ENCODE data around the gene BTBD9. TPM values are rescaled to one million over a fixed set of nuclear protein-coding genes. Genes with fewer than 3 reads are reported as not detected.
"Not testable (repeated sequence)": the region's sequence is repeated elsewhere in the genome, so short reads cannot be mapped to it uniquely, and the experiment has no call there.

BTBD9 gene
- total RNA-seq, 4 donors from 2014 or later = 15.4 to 50.0 (median 21.9) TPM

DNA sequence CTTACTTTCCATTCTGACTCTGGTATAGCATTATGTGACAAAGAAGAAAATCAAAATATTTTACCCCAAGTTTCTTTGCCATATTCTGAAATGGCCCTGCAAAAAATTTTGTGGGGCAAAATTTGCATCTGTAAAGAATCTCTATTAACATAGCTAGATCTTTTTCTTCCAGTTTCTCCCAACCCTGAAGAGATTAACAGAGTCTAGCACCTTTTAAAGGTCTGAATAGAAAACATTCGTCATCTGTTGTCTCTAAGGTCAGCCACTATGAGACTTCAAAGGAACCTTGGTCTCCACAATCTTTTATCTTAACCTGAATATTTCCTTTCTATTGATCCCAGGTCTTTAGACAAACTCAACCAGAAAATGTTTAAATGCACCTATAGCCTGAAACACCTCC lies 205.7 kb downstream of the BTBD9 start:
- Histone ChIP-seq H3K27me3 (no peaks in the 10 kb centered on the region), H3K27ac (no peak overlapping the region), H3K4me3 (no peak overlapping the region), H3K4me1 (no peaks in the 10 kb centered on the region), H3K36me3 (no peaks in the 10 kb centered on the region), H3K9me3 (no peaks in the 10 kb centered on the region)
- TF ChIP-seq POLR2AphosphoS5 (IDR thresholded peaks at IDR 0.05) (no peak), POLR2A (IDR thresholded peaks at IDR 0.05) (no peak), CTCF (IDR thresholded peaks at IDR 0.05) (no peak), EP300 (IDR thresholded peaks at IDR 0.05) (no peak)
- 100% methylated on average over 1 of the region's 1 CpG for WGBS
- no peak for DNase-seq (ENCODE audit: low spot score in 2 of 2)

DNA sequence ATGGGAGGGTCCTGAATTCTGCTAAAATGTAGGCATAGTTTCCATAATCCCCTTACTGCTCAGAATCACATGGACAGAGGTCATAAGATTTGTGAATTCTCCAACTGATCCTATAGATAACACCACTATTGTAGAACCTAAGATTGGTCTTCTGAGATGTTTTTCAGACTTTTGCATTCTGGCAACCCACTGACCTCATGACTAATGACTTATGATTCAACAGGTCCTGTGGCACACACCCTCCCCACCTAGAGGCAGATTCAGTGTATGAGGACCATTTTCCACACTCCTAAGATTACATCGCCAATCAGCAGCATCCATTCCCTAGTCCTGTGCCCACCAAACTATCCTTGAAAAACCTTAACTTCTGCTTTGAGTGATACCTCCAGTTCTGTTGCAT lies 207.2 kb downstream of the BTBD9 start:
- Histone ChIP-seq H3K36me3 (no peaks in the 10 kb centered on the region), H3K27me3 (no peaks in the 10 kb centered on the region), H3K4me3 (no peak overlapping the region), H3K27ac (no peak overlapping the region), H3K4me1 (no peaks in the 10 kb centered on the region), H3K9me3 (no peaks in the 10 kb centered on the region)
- 100% methylated on average over 1 of the region's 1 CpG for WGBS
- no peak for TF ChIP-seq POLR2A (IDR thresholded peaks at IDR 0.05)
- no peak for TF ChIP-seq EP300 (IDR thresholded peaks at IDR 0.05)
- TF ChIP-seq CTCF (IDR thresholded peaks at IDR 0.05) = no peak
- no peak for TF ChIP-seq POLR2AphosphoS5 (IDR thresholded peaks at IDR 0.05)
- no peak for DNase-seq (ENCODE audit: low spot score in 2 of 2)

DNA sequence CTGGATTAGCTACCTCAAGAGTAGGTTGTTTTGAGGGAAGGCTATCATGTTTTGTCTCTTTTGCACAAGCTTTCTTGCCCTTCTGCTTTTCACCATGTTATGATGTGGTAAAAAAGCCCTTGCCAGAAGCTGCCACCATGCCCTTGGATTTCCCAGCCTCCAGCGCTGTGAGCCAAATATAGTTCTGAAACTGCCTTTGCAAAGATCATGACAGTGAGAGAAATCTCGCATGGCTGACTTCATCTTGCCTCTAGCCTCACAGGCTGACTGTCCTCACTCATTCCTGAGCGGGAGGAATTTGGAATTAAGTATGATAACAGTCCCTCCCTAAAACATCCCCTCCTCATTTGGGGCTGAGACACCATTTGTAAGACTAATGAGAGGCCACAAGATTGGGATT lies 207.7 kb downstream of the BTBD9 start:
- Histone ChIP-seq H3K4me3 (no peak overlapping the region), H3K27me3 (no peaks in the 10 kb centered on the region), H3K4me1 (no peaks in the 10 kb centered on the region), H3K9me3 (no peaks in the 10 kb centered on the region), H3K36me3 (no peaks in the 10 kb centered on the region), H3K27ac (no peak overlapping the region)
- WGBS = 96% methylated on average over 3 of the region's 3 CpGs
- TF ChIP-seq EP300 (IDR thresholded peaks at IDR 0.05) (no peak), POLR2AphosphoS5 (IDR thresholded peaks at IDR 0.05) (no peak), POLR2A (IDR thresholded peaks at IDR 0.05) (no peak), CTCF (IDR thresholded peaks at IDR 0.05) (no peak)
- no peak for DNase-seq (ENCODE audit: low spot score in 2 of 2)

- Histone ChIP-seq H3K27me3 (no peaks in the 10 kb centered on the region), H3K4me3 (no peak overlapping the region), H3K27ac (no peak overlapping the region), H3K9me3 (no peaks in the 10 kb centered on the region), H3K4me1 (no peaks in the 10 kb centered on the region), H3K36me3 (no peaks in the 10 kb centered on the region)
- TF ChIP-seq POLR2AphosphoS5 (IDR thresholded peaks at IDR 0.05) = no peak
- TF ChIP-seq POLR2A (IDR thresholded peaks at IDR 0.05) = no peak
- TF ChIP-seq CTCF (IDR thresholded peaks at IDR 0.05) = no peak
- no peak for TF ChIP-seq EP300 (IDR thresholded peaks at IDR 0.05)
- DNase-seq (ENCODE audit: low spot score in 2 of 2) = no peak
- 98% methylated on average over 3 of the region's 3 CpGs for WGBS
Measured at GRCh38 chr6:38429546-38429945, 210.2 kb downstream of the BTBD9 start.

DNA sequence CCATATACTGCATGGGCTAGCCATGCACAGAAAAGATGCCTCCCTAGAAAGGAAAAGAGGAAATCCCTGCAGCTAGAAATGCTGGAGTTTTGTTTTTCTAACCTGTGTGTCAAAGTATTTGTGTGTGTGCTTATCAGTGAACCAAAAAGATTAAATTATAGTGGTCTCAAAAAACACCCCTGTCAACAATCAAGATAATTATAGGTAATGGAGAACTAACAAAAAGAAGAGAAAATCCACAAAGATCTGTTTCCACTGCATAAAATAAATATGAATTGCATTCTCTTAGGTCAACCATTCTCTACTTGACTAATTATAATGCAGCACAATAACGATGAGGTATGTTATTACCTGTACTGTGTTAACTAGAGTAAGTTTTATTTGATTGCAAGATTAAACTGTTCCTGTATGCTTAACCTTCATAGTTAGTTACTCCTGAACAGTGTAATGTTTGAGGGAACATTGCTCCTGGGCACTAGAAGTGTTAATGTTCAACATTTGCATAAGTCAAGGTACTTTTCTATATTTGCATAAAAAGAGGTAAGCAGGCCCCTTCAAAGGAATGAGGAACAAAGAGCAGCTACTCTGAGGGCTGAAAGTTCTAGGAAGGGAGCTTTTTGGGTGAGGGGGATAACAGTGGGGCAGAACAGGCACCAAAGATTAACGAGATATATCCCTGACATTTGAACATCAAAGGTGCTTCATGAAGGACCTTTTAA lies 212.1 kb downstream of the BTBD9 start:
- H3K4me1 ChIP-seq = no peaks in the 10 kb centered on the region
- no peaks in the 10 kb centered on the region for H3K9me3 ChIP-seq
- no peaks in the 10 kb centered on the region for H3K36me3 ChIP-seq
- no peaks in the 10 kb centered on the region for H3K27me3 ChIP-seq
- TF ChIP-seq CTCF (IDR thresholded peaks at IDR 0.05) = no peak
- no peak for TF ChIP-seq POLR2AphosphoS5 (IDR thresholded peaks at IDR 0.05)
- TF ChIP-seq EP300 (IDR thresholded peaks at IDR 0.05) = no peak
- TF ChIP-seq POLR2A (IDR thresholded peaks at IDR 0.05) = no peak
- DNase-seq (ENCODE audit: low spot score in 2 of 2) = no peak
- H3K4me3 ChIP-seq = no peak overlapping the region
- no peak overlapping the region for H3K27ac ChIP-seq
- WGBS = 57% methylated on average over 2 of the region's 2 CpGs

DNA sequence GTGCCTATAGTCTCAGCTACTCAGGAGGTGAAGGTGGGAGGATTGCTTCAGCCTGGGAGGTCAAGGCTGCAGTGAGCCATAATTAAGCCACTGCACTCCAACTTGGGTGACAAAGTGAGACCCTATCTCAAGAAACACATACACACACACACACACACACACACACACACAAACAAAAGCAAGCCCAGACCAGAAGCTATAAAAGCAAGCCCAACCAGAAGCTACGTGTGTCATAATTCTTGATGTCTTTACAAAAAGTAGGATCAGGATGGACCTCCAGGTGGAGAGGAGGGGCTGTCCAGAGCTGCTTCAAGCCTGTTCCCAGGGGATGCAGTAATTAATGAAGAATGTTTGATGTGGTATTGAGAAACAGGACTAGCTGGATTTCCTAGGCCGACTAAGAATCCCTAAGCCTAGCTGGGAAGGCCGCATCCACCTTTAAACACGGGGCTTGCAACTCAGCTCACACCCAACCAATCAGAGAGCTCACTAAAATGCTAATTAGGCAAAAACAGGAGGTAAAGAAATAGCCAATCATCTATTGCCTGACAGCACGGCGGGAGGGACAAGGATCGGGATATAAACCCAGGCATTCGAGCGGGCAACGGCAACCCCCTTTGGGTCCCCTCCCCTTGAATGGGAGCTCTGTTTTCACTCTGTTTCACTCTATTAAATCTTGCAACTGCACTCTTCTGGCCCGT lies 213.8 kb downstream of the BTBD9 start:
- not testable (repeated sequence) for H3K9me3 ChIP-seq; H3K27ac ChIP-seq; H3K27me3 ChIP-seq; H3K36me3 ChIP-seq; DNase-seq (ENCODE audit: low spot score in 2 of 2); H3K4me1 ChIP-seq; H3K4me3 ChIP-seq
- 96% methylated on average over 11 of the region's 11 CpGs for WGBS
